K562 (cell line): ENCODE results near the gene EYA2. TPM values are rescaled to one million over a fixed set of nuclear protein-coding genes. Genes with fewer than 3 reads are reported as not detected.
A peak's percentile ranks its signal among the peaks of the same experiment; 100 is the strongest.

ENCODE experiments used
- ATAC-seq: fragments of 200-7000 bp; cut with Tn5 transposase; 3 replicates; pipeline ENCODE4 v1.9.1; 2020; ENCODE audit warnings: moderate library complexity
- BruUV-seq: library from RNA; stranded (reverse); fragments of 400-500 nt; replicated peaks from 2 replicates; lab custom pipeline; 2021; lab: Mats Ljungman, UMichigan
- CTCF ChIA-PET: fragments of 300-600 bp; formaldehyde crosslinking; extraction: SDS; loops from one replicate; lab custom pipeline; 2021; ENCODE audit warnings: low intra/inter-chr PET ratio; lab: Yijun Ruan, JAX
- POLR2A ChIA-PET: fragments of 300-600, 350-650 bp; sonication (Branson Sonifier 250); formaldehyde crosslinking; extraction: SDS; loops from one replicate; lab custom pipeline; 2021; ENCODE audit warnings: antibody characterized with exemption, inconsistent platforms; lab: Yijun Ruan, JAX
- DNase-seq, 4 experiments: peaks; one replicate each; pipeline versions ENCODE4 v3.0.0 to v3.0.0-alpha.2; 2011 to 2018; ENCODE audit warnings: low spot score in 3 of 4, mixed read lengths in 3 of 4; ENCODE audit errors: extremely low read depth in 1 of 4
- FAIRE-seq: peaks from 2 replicates; lab custom pipeline; 2011; peaks lifted over from hg19 to GRCh38; lab: Jason Lieb, UNC
- H2AFZ ChIP-seq: 2 replicates; pipeline ENCODE4 v1.6.0; 2011; ENCODE audit warnings: low read depth, low read length, control low read depth, inconsistent platforms
- H3K27ac ChIP-seq: fragments of 200-600 bp; 3 replicates; pipeline ENCODE4 v1.8.0; 2011; ENCODE audit warnings: low read depth, mild to moderate bottlenecking, control low read depth, inconsistent platforms, low read length, moderate library complexity, mixed read lengths; ENCODE audit errors: extremely low read depth
- H3K27me3 ChIP-seq, 2 experiments: fragments of 300-600 bp in 1 of 2; 2 replicates in 1 of 2; 3 replicates in 1 of 2; pipeline versions ENCODE4 v1.6.0 to v1.8.0; 2011; ENCODE audit warnings: inconsistent platforms in 2 of 2, low read length in 2 of 2, mild to moderate bottlenecking in 1 of 2, mixed read lengths in 1 of 2, moderate library complexity in 1 of 2; ENCODE audit not compliant: control insufficient read depth in 2 of 2, insufficient read depth in 2 of 2
- H3K36me3 ChIP-seq: fragments of 300-600 bp; 3 replicates; pipeline ENCODE4 v1.8.0; 2011; ENCODE audit warnings: mild to moderate bottlenecking, low read length, inconsistent platforms; ENCODE audit not compliant: control insufficient read depth, insufficient read depth
- H3K4me1 ChIP-seq, 2 experiments: fragments of 200-600 bp in 1 of 2; replicated peaks in 1 of 2; 2 replicates in 1 of 2; 3 replicates in 1 of 2; pipeline versions ENCODE4 v1.5.1 to v1.8.0; 2011; ENCODE audit warnings: inconsistent platforms in 2 of 2, low read length in 2 of 2, mild to moderate bottlenecking in 1 of 2, mixed read lengths in 1 of 2, moderate library complexity in 1 of 2; ENCODE audit not compliant: control insufficient read depth in 2 of 2, insufficient read depth in 2 of 2
- H3K4me2 ChIP-seq: 2 replicates; pipeline ENCODE4 v1.6.1; 2011; ENCODE audit warnings: low read length, control low read depth, inconsistent platforms, mixed read lengths; ENCODE audit not compliant: insufficient read depth
- H3K4me3 ChIP-seq: fragments of 200-600 bp; sonication (generic), shearing (Covaris generic); 2 replicates; pipeline ENCODE4 v1.5.1; 2016; ENCODE audit warnings: control low read depth, inconsistent platforms
- H3K79me2 ChIP-seq: fragments of 200-600 bp; 3 replicates; pipeline ENCODE4 v1.8.0; 2011; ENCODE audit warnings: low read length, inconsistent platforms; ENCODE audit not compliant: control insufficient read depth, insufficient read depth
- H3K9ac ChIP-seq, 2 experiments: 2 replicates each; pipeline versions ENCODE4 v1.6.0 to v1.6.1; 2011; ENCODE audit warnings: low read depth in 2 of 2, low read length in 2 of 2, control low read depth in 1 of 2, inconsistent platforms in 1 of 2, mild to moderate bottlenecking in 1 of 2, mixed read lengths in 1 of 2; ENCODE audit not compliant: insufficient read depth in 1 of 2
- H3K9me1 ChIP-seq: one replicate; pipeline ENCODE4 v1.6.0; 2011; ENCODE audit warnings: inconsistent platforms, mild to moderate bottlenecking, low read length, moderate library complexity; ENCODE audit not compliant: control insufficient read depth, insufficient read depth
- H3K9me3 ChIP-seq: replicated peaks from 2 replicates; pipeline ENCODE4 v1.5.1; 2011; ENCODE audit warnings: low read depth, low read length, inconsistent platforms; ENCODE audit not compliant: control insufficient read depth, insufficient read depth
- H4K20me1 ChIP-seq: replicated peaks from 2 replicates; pipeline ENCODE4 v1.6.1; 2011; ENCODE audit warnings: low read length, inconsistent platforms, mixed read lengths; ENCODE audit not compliant: control insufficient read depth, insufficient read depth
- DNMT1 ChIP-seq: fragments of 450-650 bp; IDR thresholded peaks from 2 replicates; pipeline ENCODE4 v1.6.1; 2016; ENCODE audit warnings: antibody characterized with exemption, mild to moderate bottlenecking
- HDGF ChIP-seq: fragments of 450-650 bp; IDR thresholded peaks from 2 replicates; pipeline ENCODE4 v1.6.1; 2016
- MAFK ChIP-seq: IDR thresholded peaks from 2 replicates; pipeline ENCODE4 v1.6.1; 2011; ENCODE audit warnings: low read length, improper control_type of control experiment
- MEF2A ChIP-seq: IDR thresholded peaks from 2 replicates; pipeline ENCODE4 v1.6.1; 2011; ENCODE audit warnings: low read depth, mild to moderate bottlenecking, low read length, moderate library complexity; ENCODE audit not compliant: control insufficient read depth
- MEIS2 ChIP-seq: fragments of 450-650 bp; IDR thresholded peaks from 2 replicates; pipeline ENCODE4 v1.6.1; 2014; ENCODE audit warnings: mild to moderate bottlenecking; ENCODE audit not compliant: partially characterized antibody
- POLR3G ChIP-seq: IDR thresholded peaks from 2 replicates; pipeline ENCODE4 v1.6.1; 2011; ENCODE audit not compliant: insufficient read length, insufficient replicate concordance; ENCODE audit errors: extremely low read depth
- RBM25 ChIP-seq: fragments of 200-400 bp; formaldehyde crosslinking; IDR thresholded peaks from 2 replicates; pipeline ENCODE4 v1.6.1; 2018; ENCODE audit warnings: low read length, low read depth, moderate library complexity; ENCODE audit not compliant: severe bottlenecking
- SNIP1 ChIP-seq: fragments of 450-650 bp; IDR thresholded peaks from 2 replicates; pipeline ENCODE4 v1.7.1; 2017; ENCODE audit warnings: low read depth, mild to moderate bottlenecking
- TBP ChIP-seq: optimal IDR thresholded peaks from 2 replicates; pipeline ENCODE3; 2011; ENCODE audit warnings: low read depth, low read length, improper control_type of control experiment
- ZBED1 ChIP-seq: IDR thresholded peaks from 2 replicates; pipeline ENCODE4 v1.6.1; 2014
- ZSCAN29 ChIP-seq: fragments of 450-650 bp; IDR thresholded peaks from 2 replicates; pipeline ENCODE4 v1.6.1; 2017
- WGBS: fragments of 100-300 bp; shearing (Covaris generic); methylation state at CpG from one replicate; pipeline ENCODE4 v1.1.6; 2016; ENCODE audit warnings: low coverage, mixed read lengths; ENCODE audit not compliant: insufficient coverage; ENCODE audit errors: missing lambda C conversion rate; 5-methylcytosine and 5-hydroxymethylcytosine counted together
- in situ Hi-C: fragments of 300-500 bp; cut with MboI; formaldehyde crosslinking; loops from 4 replicates; pipeline ENCODE4 v1.15.0; 2018; ENCODE audit warnings: inconsistent platforms, mixed read lengths
- intact Hi-C: fragments of 100-400 bp; cut with micrococcal nuclease; formaldehyde crosslinking; loops from 2 replicates; pipeline ENCODE4 v1.14.2; 2022
- polyA plus RNA-seq, 8 experiments: library from polyadenylated mRNA; depleted of rRNA in 4 of 8; stranded (reverse) in 5 of 8; unstranded in 3 of 8; fragments of >200 nt; fragmentation: Nextera tagmentation in 2 of 8; fragmentation: Illumina TruSeq in 1 of 8; extraction: Ambion mirVana in 2 of 8; extraction: Trizol in 1 of 8; gene quantifications; 2 replicates each; pipeline versions ENCODE4 v1.2.1 to v1.2.3, GENCODE V29; 2011 to 2014; ENCODE audit warnings: inconsistent platforms in 1 of 8, missing spikeins in 1 of 8
- total RNA-seq, 7 experiments: library from RNA; depleted of rRNA in 6 of 7; stranded (reverse); fragments of >200 nt in 6 of 7; fragmentation: Illumina TruSeq in 2 of 7; extraction: Trizol in 2 of 7; gene quantifications; 2 replicates each; pipeline versions ENCODE4 v1.2.1 to v1.2.3, GENCODE V29; 2011 to 2021; ENCODE audit warnings: low replicate concordance in 1 of 7
- TF ChIP-seq, protein P1 (sequence below): sonication (generic); formaldehyde crosslinking; IDR thresholded peaks from 2 replicates; pipeline ENCODE4 v1.8.0; 2023; ENCODE audit warnings: mild to moderate bottlenecking, missing genetic modification reagents
- TF ChIP-seq, protein P2 (sequence below): fragments of 450-650 bp; formaldehyde crosslinking; IDR thresholded peaks from 2 replicates; pipeline ENCODE4 v1.4.0; 2020; ENCODE audit warnings: mild to moderate bottlenecking, moderate library complexity
- TF ChIP-seq, protein P3 (sequence below), 2 experiments: fragments of 450-650 bp; formaldehyde crosslinking in 1 of 2; IDR thresholded peaks; 2 replicates each; pipeline versions ENCODE4 v1.4.0 to v1.6.1; 2014 to 2020; ENCODE audit warnings: mild to moderate bottlenecking in 2 of 2, borderline replicate concordance in 1 of 2, low read depth in 1 of 2

The EYA2 gene
- total and polyA plus RNA-seq, 9 of the 15 experiments (the other 6 are each of a cell fraction or from before 2014, with no cell fraction given): 0.03 TPM; not detected in 8

GRCh38 chr20:46945465-46945864, 50.8 kb downstream of the EYA2 start:
- in situ Hi-C loops: no loop called here
- intact Hi-C loops: no loop called here
- no peaks in the 10 kb centered on the region for H3K36me3 ChIP-seq
- TF ChIP-seq ZBED1: no peak
- TF ChIP-seq, protein P1, sequence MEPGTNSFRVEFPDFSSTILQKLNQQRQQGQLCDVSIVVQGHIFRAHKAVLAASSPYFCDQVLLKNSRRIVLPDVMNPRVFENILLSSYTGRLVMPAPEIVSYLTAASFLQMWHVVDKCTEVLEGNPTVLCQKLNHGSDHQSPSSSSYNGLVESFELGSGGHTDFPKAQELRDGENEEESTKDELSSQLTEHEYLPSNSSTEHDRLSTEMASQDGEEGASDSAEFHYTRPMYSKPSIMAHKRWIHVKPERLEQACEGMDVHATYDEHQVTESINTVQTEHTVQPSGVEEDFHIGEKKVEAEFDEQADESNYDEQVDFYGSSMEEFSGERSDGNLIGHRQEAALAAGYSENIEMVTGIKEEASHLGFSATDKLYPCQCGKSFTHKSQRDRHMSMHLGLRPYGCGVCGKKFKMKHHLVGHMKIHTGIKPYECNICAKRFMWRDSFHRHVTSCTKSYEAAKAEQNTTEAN (CRISPR knock-in tag): no peak
- TF ChIP-seq HDGF: no peak
- no peak for TF ChIP-seq MEIS2
- no peak for TF ChIP-seq ZSCAN29
- peak; percentile 50 for TF ChIP-seq MAFK
- TF ChIP-seq SNIP1: no peak
- TF ChIP-seq TBP: no peak
- TF ChIP-seq, protein P2, sequence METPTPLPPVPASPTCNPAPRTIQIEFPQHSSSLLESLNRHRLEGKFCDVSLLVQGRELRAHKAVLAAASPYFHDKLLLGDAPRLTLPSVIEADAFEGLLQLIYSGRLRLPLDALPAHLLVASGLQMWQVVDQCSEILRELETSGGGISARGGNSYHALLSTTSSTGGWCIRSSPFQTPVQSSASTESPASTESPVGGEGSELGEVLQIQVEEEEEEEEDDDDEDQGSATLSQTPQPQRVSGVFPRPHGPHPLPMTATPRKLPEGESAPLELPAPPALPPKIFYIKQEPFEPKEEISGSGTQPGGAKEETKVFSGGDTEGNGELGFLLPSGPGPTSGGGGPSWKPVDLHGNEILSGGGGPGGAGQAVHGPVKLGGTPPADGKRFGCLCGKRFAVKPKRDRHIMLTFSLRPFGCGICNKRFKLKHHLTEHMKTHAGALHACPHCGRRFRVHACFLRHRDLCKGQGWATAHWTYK (CRISPR knock-in tag): no peak
- TF ChIP-seq, protein P3, sequence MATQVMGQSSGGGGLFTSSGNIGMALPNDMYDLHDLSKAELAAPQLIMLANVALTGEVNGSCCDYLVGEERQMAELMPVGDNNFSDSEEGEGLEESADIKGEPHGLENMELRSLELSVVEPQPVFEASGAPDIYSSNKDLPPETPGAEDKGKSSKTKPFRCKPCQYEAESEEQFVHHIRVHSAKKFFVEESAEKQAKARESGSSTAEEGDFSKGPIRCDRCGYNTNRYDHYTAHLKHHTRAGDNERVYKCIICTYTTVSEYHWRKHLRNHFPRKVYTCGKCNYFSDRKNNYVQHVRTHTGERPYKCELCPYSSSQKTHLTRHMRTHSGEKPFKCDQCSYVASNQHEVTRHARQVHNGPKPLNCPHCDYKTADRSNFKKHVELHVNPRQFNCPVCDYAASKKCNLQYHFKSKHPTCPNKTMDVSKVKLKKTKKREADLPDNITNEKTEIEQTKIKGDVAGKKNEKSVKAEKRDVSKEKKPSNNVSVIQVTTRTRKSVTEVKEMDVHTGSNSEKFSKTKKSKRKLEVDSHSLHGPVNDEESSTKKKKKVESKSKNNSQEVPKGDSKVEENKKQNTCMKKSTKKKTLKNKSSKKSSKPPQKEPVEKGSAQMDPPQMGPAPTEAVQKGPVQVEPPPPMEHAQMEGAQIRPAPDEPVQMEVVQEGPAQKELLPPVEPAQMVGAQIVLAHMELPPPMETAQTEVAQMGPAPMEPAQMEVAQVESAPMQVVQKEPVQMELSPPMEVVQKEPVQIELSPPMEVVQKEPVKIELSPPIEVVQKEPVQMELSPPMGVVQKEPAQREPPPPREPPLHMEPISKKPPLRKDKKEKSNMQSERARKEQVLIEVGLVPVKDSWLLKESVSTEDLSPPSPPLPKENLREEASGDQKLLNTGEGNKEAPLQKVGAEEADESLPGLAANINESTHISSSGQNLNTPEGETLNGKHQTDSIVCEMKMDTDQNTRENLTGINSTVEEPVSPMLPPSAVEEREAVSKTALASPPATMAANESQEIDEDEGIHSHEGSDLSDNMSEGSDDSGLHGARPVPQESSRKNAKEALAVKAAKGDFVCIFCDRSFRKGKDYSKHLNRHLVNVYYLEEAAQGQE (IDR thresholded peaks at IDR 0.05; ENCODE audit: borderline replicate concordance): no peak
- TF ChIP-seq, protein P3 (CRISPR knock-in tag; IDR thresholded peaks at IDR 0.05; ENCODE audit: low read depth): no peak
- TF ChIP-seq MEF2A: no peak
- TF ChIP-seq POLR3G: no peak
- no peak for TF ChIP-seq RBM25
- TF ChIP-seq DNMT1: no peak

More at GRCh38 chr20:46945465-46945864, 50.8 kb downstream of the EYA2 start:
- Histone ChIP-seq H3K4me1 (no peaks in the 10 kb centered on the region), H3K27me3 (peaks cover 12 to 46% of the 10 kb centered on the region in 2 experiments; a peak in 4 of 5 replicates), H3K27ac (no peak overlapping the region), H3K9me1 (no peaks in the 10 kb centered on the region), H2AFZ (no peak overlapping the region), H3K9me3 (no peaks in the 10 kb centered on the region), H3K9ac (no peak overlapping the region), H3K79me2 (no peaks in the 10 kb centered on the region), H3K4me3 (no peak overlapping the region), H3K4me2 (no peak overlapping the region), H4K20me1 (0 out of 2 replicates have a peak, but pooled peaks cover 12% of the 10 kb centered on the region)
- BruUV-seq: no TSS peak
- ATAC-seq: no peak
- DNase-seq: no peak
- POLR2A ChIA-PET: no interaction called here
- CTCF ChIA-PET: no interaction called here
- FAIRE-seq: no peak
- WGBS: 12% methylated on average over 9 of the region's 9 CpGs
